ENCODE data around the gene SLC37A1.

Gene SLC37A1

GRCh38 chr21:42474043-42474831 is 39.4 kb upstream of the SLC37A1 start:
- Mint-ChIP-seq H3K27me3 (ENCODE audit: low read depth) (peaks cover 6% of the 10 kb centered on the region), H3K4me1 (ENCODE audit: low read depth) (peaks cover 3% of the 10 kb centered on the region), H3K27ac (no peak overlapping the region)

GRCh38 chr21:42475036-42475435 is 38.6 kb upstream of the SLC37A1 start:
- no peak overlapping the region for H3K4me3 Mint-ChIP-seq
- H3K9me3 Mint-ChIP-seq = no peaks in the 10 kb centered on the region
- H3K27me3 Mint-ChIP-seq (ENCODE audit: low read depth) = peaks cover 6% of the 10 kb centered on the region
- H3K27ac Mint-ChIP-seq = no peak overlapping the region
- H3K4me1 Mint-ChIP-seq (ENCODE audit: low read depth) = peaks cover 9% of the 10 kb centered on the region
- H3K36me3 Mint-ChIP-seq (ENCODE audit: low read depth) = no peaks in the 10 kb centered on the region

More at GRCh38 chr21:42474043-42474831, 39.4 kb upstream of the SLC37A1 start:
- Mint-ChIP-seq H3K4me3 (no peak overlapping the region), H3K36me3 (ENCODE audit: low read depth) (no peaks in the 10 kb centered on the region), H3K9me3 (no peaks in the 10 kb centered on the region)

GRCh38 chr21:42475526-42476387 is 37.9 kb upstream of the SLC37A1 start:
- no peaks in the 10 kb centered on the region for H3K9me3 Mint-ChIP-seq
- H3K4me3 Mint-ChIP-seq = no peak overlapping the region
- H3K36me3 Mint-ChIP-seq (ENCODE audit: low read depth) = no peaks in the 10 kb centered on the region
- peaks cover 10% of the 10 kb centered on the region for H3K4me1 Mint-ChIP-seq (ENCODE audit: low read depth)
- no peak overlapping the region for H3K27ac Mint-ChIP-seq
- peaks cover 6% of the 10 kb centered on the region for H3K27me3 Mint-ChIP-seq (ENCODE audit: low read depth)

- peaks cover 10% of the 10 kb centered on the region for H3K4me1 Mint-ChIP-seq (ENCODE audit: low read depth)
- peaks cover 13% of the 10 kb centered on the region for H3K27me3 Mint-ChIP-seq (ENCODE audit: low read depth)
- H3K9me3 Mint-ChIP-seq = no peaks in the 10 kb centered on the region
- no peak overlapping the region for H3K4me3 Mint-ChIP-seq
- no peaks in the 10 kb centered on the region for H3K36me3 Mint-ChIP-seq (ENCODE audit: low read depth)
- no peak overlapping the region for H3K27ac Mint-ChIP-seq
These were observed 37.0 kb upstream of the SLC37A1 start for GRCh38 chr21:42476388-42477331.

GRCh38 chr21:42478504-42478903 is 35.1 kb upstream of the SLC37A1 start:
- no peaks in the 10 kb centered on the region for H3K36me3 Mint-ChIP-seq (ENCODE audit: low read depth)
- no peak overlapping the region for H3K4me3 Mint-ChIP-seq
- no peak overlapping the region for H3K27ac Mint-ChIP-seq
- no peaks in the 10 kb centered on the region for H3K9me3 Mint-ChIP-seq
- peaks cover 19% of the 10 kb centered on the region for H3K27me3 Mint-ChIP-seq (ENCODE audit: low read depth)
- H3K4me1 Mint-ChIP-seq (ENCODE audit: low read depth) = peaks cover 10% of the 10 kb centered on the region

GRCh38 chr21:42479582-42479981 is 34.1 kb upstream of the SLC37A1 start:
- H3K36me3 Mint-ChIP-seq (ENCODE audit: low read depth) = no peaks in the 10 kb centered on the region
- no peak overlapping the region for H3K27ac Mint-ChIP-seq
- peaks cover 7% of the 10 kb centered on the region for H3K4me1 Mint-ChIP-seq (ENCODE audit: low read depth)
- no peaks in the 10 kb centered on the region for H3K9me3 Mint-ChIP-seq
- no peak overlapping the region for H3K4me3 Mint-ChIP-seq
- H3K27me3 Mint-ChIP-seq (ENCODE audit: low read depth) = peaks cover 18% of the 10 kb centered on the region

GRCh38 chr21:42480736-42481135 is 32.9 kb upstream of the SLC37A1 start:
- H3K36me3 Mint-ChIP-seq (ENCODE audit: low read depth) = no peaks in the 10 kb centered on the region
- H3K27me3 Mint-ChIP-seq (ENCODE audit: low read depth) = peaks cover 20% of the 10 kb centered on the region
- peaks cover 7% of the 10 kb centered on the region for H3K4me1 Mint-ChIP-seq (ENCODE audit: low read depth)
- H3K27ac Mint-ChIP-seq = no peak overlapping the region
- H3K4me3 Mint-ChIP-seq = no peak overlapping the region
- no peaks in the 10 kb centered on the region for H3K9me3 Mint-ChIP-seq

- no peak overlapping the region for H3K4me3 Mint-ChIP-seq
- H3K27me3 Mint-ChIP-seq (ENCODE audit: low read depth) = peaks cover 25% of the 10 kb centered on the region
- no peaks in the 10 kb centered on the region for H3K9me3 Mint-ChIP-seq
- no peaks in the 10 kb centered on the region for H3K36me3 Mint-ChIP-seq (ENCODE audit: low read depth)
- H3K4me1 Mint-ChIP-seq (ENCODE audit: low read depth) = peaks cover 7% of the 10 kb centered on the region
- no peak overlapping the region for H3K27ac Mint-ChIP-seq
These were observed 32.5 kb upstream of the SLC37A1 start for GRCh38 chr21:42481169-42481568.

GRCh38 chr21:42484966-42485365 is 28.7 kb upstream of the SLC37A1 start:
- Mint-ChIP-seq H3K4me1 (ENCODE audit: low read depth) (peaks cover 4% of the 10 kb centered on the region), H3K36me3 (ENCODE audit: low read depth) (no peaks in the 10 kb centered on the region), H3K27me3 (ENCODE audit: low read depth) (peaks cover 48% of the 10 kb centered on the region), H3K27ac (no peak overlapping the region), H3K9me3 (peaks cover 6% of the 10 kb centered on the region), H3K4me3 (no peak overlapping the region)

- Mint-ChIP-seq H3K27me3 (ENCODE audit: low read depth) (peaks cover 48% of the 10 kb centered on the region), H3K36me3 (ENCODE audit: low read depth) (no peaks in the 10 kb centered on the region), H3K4me1 (ENCODE audit: low read depth) (peaks cover 3% of the 10 kb centered on the region), H3K4me3 (no peak overlapping the region), H3K9me3 (peaks cover 6% of the 10 kb centered on the region), H3K27ac (no peak overlapping the region)
These were observed 27.6 kb upstream of the SLC37A1 start for GRCh38 chr21:42486072-42486471.

GRCh38 chr21:42486531-42486930 is 27.1 kb upstream of the SLC37A1 start:
- Mint-ChIP-seq H3K27ac (no peak overlapping the region), H3K4me3 (no peak overlapping the region), H3K4me1 (ENCODE audit: low read depth) (peaks cover 3% of the 10 kb centered on the region), H3K36me3 (ENCODE audit: low read depth) (no peaks in the 10 kb centered on the region), H3K27me3 (ENCODE audit: low read depth) (peaks cover 43% of the 10 kb centered on the region), H3K9me3 (peaks cover 6% of the 10 kb centered on the region)

- no peaks in the 10 kb centered on the region for H3K36me3 Mint-ChIP-seq (ENCODE audit: low read depth)
These were observed 24.6 kb upstream of the SLC37A1 start for GRCh38 chr21:42489006-42489563.

GRCh38 chr21:42489991-42490390 is 23.7 kb upstream of the SLC37A1 start:
- H3K27ac Mint-ChIP-seq = no peak overlapping the region
- H3K27me3 Mint-ChIP-seq (ENCODE audit: low read depth) = peaks cover 32% of the 10 kb centered on the region
- peaks cover 6% of the 10 kb centered on the region for H3K9me3 Mint-ChIP-seq
- no peaks in the 10 kb centered on the region for H3K36me3 Mint-ChIP-seq (ENCODE audit: low read depth)
- H3K4me3 Mint-ChIP-seq = no peak overlapping the region
- H3K4me1 Mint-ChIP-seq (ENCODE audit: low read depth) = peaks cover 6% of the 10 kb centered on the region

More at GRCh38 chr21:42489006-42489563, 24.6 kb upstream of the SLC37A1 start:
- Mint-ChIP-seq H3K27ac (no peak overlapping the region), H3K4me3 (no peak overlapping the region), H3K9me3 (peaks cover 6% of the 10 kb centered on the region), H3K27me3 (ENCODE audit: low read depth) (peaks cover 30% of the 10 kb centered on the region), H3K4me1 (ENCODE audit: low read depth) (peaks cover 6% of the 10 kb centered on the region)

- Mint-ChIP-seq H3K4me1 (ENCODE audit: low read depth) (peaks cover 9% of the 10 kb centered on the region), H3K27me3 (ENCODE audit: low read depth) (peaks cover 31% of the 10 kb centered on the region), H3K27ac (no peak overlapping the region), H3K4me3 (no peak overlapping the region), H3K9me3 (peaks cover 6% of the 10 kb centered on the region), H3K36me3 (ENCODE audit: low read depth) (no peaks in the 10 kb centered on the region)
These were observed 22.9 kb upstream of the SLC37A1 start for GRCh38 chr21:42490720-42491119.

All from T-helper 1 cell treated with Interleukin-12 subunit alpha and Interleukin-12 subunit beta and Interleukin-4 antibody, amounts not matched to agents 30 μg/mL and 1 μg/mL, for 36 hours (primary cell).